Coronary artery (tissue), 2 donors: Measurements from ENCODE around the gene SLC39A3.
A peak's percentile ranks its signal among the peaks of the same experiment; 100 is the strongest.

Experiments used
- DNase-seq: peaks from one replicate; pipeline ENCODE4 v3.0.0-alpha.2; 2017; ENCODE audit warnings: low spot score
- H3K27ac ChIP-seq, 2 donors: fragments of 200-600 bp; sonication (generic); one replicate each; pipeline ENCODE4 v1.5.1; 2016 to 2019
- H3K4me3 ChIP-seq: fragments of 200-600 bp; sonication (generic); 2 replicates; pipeline ENCODE4 v1.5.1; 2016; ENCODE audit warnings: mild to moderate bottlenecking, moderate library complexity
- CTCF ChIP-seq: fragments of 200-600 bp; sonication (generic); IDR thresholded peaks from one replicate; pipeline ENCODE4 v1.5.1; 2019; ENCODE audit warnings: antibody characterized with exemption

The SLC39A3 gene

GRCh38 chr19:2782329-2782935 is 42.6 kb upstream of the SLC39A3 start:
- Histone ChIP-seq H3K27ac (peak overlapping the region; percentile 88 to 93), H3K4me3 (peak overlapping the region; percentile 89)
- no peak for TF ChIP-seq CTCF
- no peak for DNase-seq

DNA sequence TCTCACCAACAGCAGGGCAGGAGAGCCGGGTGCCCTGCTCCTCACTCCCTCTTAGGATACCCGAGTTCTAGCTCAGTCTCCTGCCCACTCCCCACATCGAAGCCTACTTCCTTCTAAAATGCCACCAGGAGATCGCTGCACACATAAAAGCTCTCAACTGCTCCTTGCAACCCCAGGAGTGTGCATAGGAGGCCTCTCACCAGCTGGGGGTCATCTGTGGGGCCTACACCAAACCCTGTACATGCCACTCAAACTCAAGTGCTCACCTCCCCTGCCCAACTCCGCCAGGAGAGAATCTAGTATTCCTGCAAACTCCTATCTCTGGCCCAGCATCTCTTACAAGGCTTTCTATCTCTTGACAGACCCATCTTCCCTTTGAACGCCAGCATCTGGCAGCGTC is 40.5 kb upstream of the SLC39A3 start:
- H3K4me3 ChIP-seq, result no peak overlapping the region
- DNase-seq, result no peak
- H3K27ac ChIP-seq, result no peak overlapping the region
- no peak for TF ChIP-seq CTCF

DNA sequence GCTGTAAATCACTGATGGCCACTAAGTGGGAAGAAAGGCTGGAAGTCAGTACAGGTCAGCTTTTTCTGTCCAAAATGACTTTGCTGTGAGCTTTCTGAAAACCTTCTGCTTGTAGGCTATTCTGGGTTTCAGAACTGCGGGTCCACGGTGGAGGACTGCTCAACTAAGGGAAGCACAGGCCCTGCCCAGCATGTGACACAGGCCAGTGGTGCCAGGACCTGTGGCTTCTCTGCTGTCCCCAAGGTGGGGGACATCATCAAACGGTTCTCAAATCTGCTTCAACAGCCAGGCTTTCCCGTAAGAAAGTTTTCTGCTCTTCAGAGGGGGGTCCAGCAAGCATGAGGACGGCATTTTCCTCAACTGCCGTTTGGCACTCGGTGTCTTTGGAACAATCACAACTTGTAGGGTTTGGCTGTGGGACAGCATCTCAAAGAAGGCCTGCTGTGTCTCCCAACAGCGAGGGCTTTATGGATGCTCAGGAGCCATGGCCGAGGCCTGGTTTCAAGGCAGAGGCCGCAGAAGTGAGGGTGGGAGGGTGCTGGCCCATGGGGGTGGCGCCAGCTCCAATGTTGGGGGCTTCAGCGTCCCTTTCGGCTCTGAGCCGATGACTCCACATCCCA is 39.4 kb upstream of the SLC39A3 start:
- H3K27ac ChIP-seq, result no peak overlapping the region
- H3K4me3 ChIP-seq, result no peak overlapping the region
- no peak for TF ChIP-seq CTCF
- no peak for DNase-seq

GRCh38 chr19:2777952-2778683 is 38.3 kb upstream of the SLC39A3 start:
- no peak for TF ChIP-seq CTCF
- DNase-seq, result no peak
- H3K27ac ChIP-seq, result no peak overlapping the region

GRCh38 chr19:2775556-2776430 is 36.0 kb upstream of the SLC39A3 start:
- no peak for DNase-seq
- peak overlapping the region; percentile 51 for H3K4me3 ChIP-seq
- H3K27ac ChIP-seq, result peak overlapping the region; percentile 46 to 79
- no peak for TF ChIP-seq CTCF

More at GRCh38 chr19:2777952-2778683, 38.3 kb upstream of the SLC39A3 start:
- H3K4me3 ChIP-seq, result no peak overlapping the region

GRCh38 chr19:2774953-2775555 is 35.2 kb upstream of the SLC39A3 start:
- Histone ChIP-seq H3K27ac (peak overlapping the region; percentile 46 to 79), H3K4me3 (peak overlapping the region; percentile 51)
- no peak for DNase-seq
- TF ChIP-seq CTCF, result no peak
